Mucosa of descending colon (tissue), 3 donors: Measurements from ENCODE around the gene AKAP11. TPM values are rescaled to one million over a fixed set of nuclear protein-coding genes. Genes with fewer than 3 reads are reported as not detected.

Experiments
- ATAC-seq: fragments of 200-7000 bp; cut with Tn5 transposase; one replicate; pipeline ENCODE4 v1.9.1; 2020; ENCODE audit warnings: mild to moderate bottlenecking, moderate library complexity
- DNase-seq, 3 donors: peaks; one replicate each; pipeline ENCODE4 v3.0.0-alpha.2; 2020
- H3K36me3 ChIP-seq: fragments of 200-600 bp; one replicate; pipeline ENCODE4 v1.8.0; 2021; ENCODE audit warnings: low read depth, mild to moderate bottlenecking
- H3K4me1 ChIP-seq: fragments of 200-600 bp; one replicate; pipeline ENCODE4 v1.8.0; 2021; ENCODE audit warnings: low read depth, mild to moderate bottlenecking
- H3K4me3 ChIP-seq: fragments of 200-600 bp; one replicate; pipeline ENCODE4 v1.8.0; 2021; ENCODE audit warnings: mild to moderate bottlenecking
- H3K9me3 ChIP-seq: fragments of 200-600 bp; one replicate; pipeline ENCODE4 v1.8.0; 2021; ENCODE audit warnings: mild to moderate bottlenecking
- intact Hi-C, 2 donors: fragments of 100-400 bp; cut with DNase I in 1 of 2; cut with micrococcal nuclease in 1 of 2; formaldehyde crosslinking; loops; one replicate each; pipeline versions ENCODE4 v1.11.0 to v1.11.1; 2022; cut with DNase I, micrococcal nuclease
- total RNA-seq, 3 donors: library from RNA; stranded (reverse); fragmentation: NEBNext Ultra II Directional in 2 of 3; extraction: Animal tissue kit (Norgen Biotek cat#: 25700) in 2 of 3; gene quantifications; one replicate each; pipeline versions ENCODE4 v1.2.1 to v1.2.4, GENCODE V29; 2021 to 2023
- TF ChIP-seq, protein P1 (sequence below): fragments of 200-600 bp; IDR thresholded peaks from one replicate; pipeline ENCODE4 v1.8.0; 2022; ENCODE audit warnings: antibody characterized with exemption, mild to moderate bottlenecking
- donor health status: DM: no; HTN: no; CAD: no; lungs with moderate emphysema.
- donor health status: DM: no; HTN: no; CAD: no.
- donor health status: DM: no; HTN: yes; CAD: no.

AKAP11 gene
- total RNA-seq, 3 donors from 2014 or later: 20.6 to 55.2 (median 26.1) TPM

DNA sequence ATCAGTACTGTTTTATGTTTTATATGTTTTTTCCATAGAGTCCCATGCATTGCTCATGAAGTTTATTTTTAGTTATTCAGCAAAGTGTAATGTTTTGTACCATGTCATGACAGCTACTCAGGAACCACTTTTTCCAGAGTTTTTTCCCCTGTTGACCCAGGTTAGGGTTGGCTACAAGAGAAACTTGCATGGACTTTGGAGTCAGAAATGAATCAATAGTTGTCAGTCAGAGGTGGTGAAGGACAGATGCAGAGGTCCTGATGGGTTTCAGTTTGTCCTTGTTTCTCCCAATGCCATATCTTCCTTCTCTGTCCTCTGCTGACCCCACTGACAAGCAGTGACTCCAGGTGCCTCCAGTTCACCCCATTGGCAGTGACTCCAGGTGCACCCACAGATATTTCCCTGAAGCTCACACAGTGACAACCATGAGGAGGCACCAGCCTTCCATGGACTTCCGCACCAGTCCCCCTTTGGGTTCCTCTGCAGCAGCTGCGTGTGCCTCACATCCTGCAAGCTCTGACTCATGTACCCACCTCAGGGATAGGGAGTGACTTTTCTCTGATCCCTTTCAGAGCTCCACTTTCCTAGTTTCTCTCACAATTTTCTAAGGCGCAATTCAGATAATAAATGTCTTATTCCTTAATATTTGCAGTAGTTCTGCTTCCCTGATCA is 92.1 kb downstream of the AKAP11 start:
- no peaks in the 10 kb centered on the region for H3K9me3 ChIP-seq
- TF ChIP-seq, protein P1, sequence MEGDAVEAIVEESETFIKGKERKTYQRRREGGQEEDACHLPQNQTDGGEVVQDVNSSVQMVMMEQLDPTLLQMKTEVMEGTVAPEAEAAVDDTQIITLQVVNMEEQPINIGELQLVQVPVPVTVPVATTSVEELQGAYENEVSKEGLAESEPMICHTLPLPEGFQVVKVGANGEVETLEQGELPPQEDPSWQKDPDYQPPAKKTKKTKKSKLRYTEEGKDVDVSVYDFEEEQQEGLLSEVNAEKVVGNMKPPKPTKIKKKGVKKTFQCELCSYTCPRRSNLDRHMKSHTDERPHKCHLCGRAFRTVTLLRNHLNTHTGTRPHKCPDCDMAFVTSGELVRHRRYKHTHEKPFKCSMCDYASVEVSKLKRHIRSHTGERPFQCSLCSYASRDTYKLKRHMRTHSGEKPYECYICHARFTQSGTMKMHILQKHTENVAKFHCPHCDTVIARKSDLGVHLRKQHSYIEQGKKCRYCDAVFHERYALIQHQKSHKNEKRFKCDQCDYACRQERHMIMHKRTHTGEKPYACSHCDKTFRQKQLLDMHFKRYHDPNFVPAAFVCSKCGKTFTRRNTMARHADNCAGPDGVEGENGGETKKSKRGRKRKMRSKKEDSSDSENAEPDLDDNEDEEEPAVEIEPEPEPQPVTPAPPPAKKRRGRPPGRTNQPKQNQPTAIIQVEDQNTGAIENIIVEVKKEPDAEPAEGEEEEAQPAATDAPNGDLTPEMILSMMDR: no peak
- DNase-seq: no peak
- no peak overlapping the region for H3K4me3 ChIP-seq
- peak; percentile 20 for ATAC-seq
- intact Hi-C loops: no loop called here
- no peaks in the 10 kb centered on the region for H3K4me1 ChIP-seq
- no peaks in the 10 kb centered on the region for H3K36me3 ChIP-seq

DNA sequence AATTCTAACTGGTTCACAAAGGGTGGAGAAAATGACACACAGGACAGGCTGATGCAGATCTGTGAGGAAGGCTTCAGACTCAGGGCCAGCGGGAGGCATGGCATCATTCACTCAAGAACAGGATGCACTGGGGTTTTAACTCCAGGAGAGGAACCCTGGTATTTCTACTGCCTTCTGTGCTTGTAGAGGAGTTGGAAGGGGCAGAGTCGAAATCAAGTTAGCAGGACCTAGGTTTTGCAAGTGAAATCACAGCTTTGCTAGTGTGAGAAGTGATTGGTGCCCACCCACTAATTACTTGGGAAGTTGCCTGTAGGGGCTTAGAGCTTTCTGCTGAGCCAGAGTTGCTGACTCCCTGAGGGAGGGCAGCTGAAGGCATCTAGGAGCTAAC is 92.7 kb downstream of the AKAP11 start:
- DNase-seq: no peak
- Histone ChIP-seq H3K36me3 (no peaks in the 10 kb centered on the region), H3K4me3 (no peak overlapping the region), H3K9me3 (no peaks in the 10 kb centered on the region), H3K4me1 (no peaks in the 10 kb centered on the region)
- TF ChIP-seq, protein P1: no peak
- intact Hi-C loops: no loop called here
- ATAC-seq: no peak

DNA sequence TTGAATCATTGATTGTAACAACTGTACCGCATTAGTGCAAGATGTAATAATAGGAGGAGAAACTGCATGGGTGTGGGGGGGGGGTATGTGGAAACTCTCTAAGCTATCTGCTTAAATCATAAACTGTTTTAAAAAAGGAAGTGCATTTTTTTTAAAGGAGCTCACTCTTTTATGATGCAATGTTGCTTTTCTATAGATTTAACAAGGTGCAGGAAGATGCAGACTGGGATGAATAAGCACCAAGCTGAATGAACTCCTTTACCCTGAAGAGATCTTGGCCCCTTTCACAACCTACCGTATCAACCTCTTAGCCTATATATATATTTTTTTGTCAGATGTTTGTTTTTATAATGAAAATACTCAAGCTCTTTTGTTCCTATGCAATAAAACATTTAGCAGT is 95.9 kb downstream of the AKAP11 start:
- no peak for ATAC-seq
- TF ChIP-seq, protein P1: no peak
- H3K9me3 ChIP-seq: no peaks in the 10 kb centered on the region

GRCh38 chr13:42369071-42369797 is 97.3 kb downstream of the AKAP11 start:
- Histone ChIP-seq H3K36me3 (no peaks in the 10 kb centered on the region), H3K9me3 (no peaks in the 10 kb centered on the region), H3K4me3 (no peak overlapping the region), H3K4me1 (no peaks in the 10 kb centered on the region)
- TF ChIP-seq, protein P1: no peak
- intact Hi-C loops: no loop called here
- ATAC-seq (no peak), DNase-seq (no peak)

More for the DNA sequence above, 95.9 kb downstream of the AKAP11 start:
- Histone ChIP-seq H3K4me3 (no peak overlapping the region), H3K36me3 (no peaks in the 10 kb centered on the region), H3K4me1 (no peaks in the 10 kb centered on the region)
- intact Hi-C loops: no loop called here
- DNase-seq: no peak

- no peak for ATAC-seq
- no peaks in the 10 kb centered on the region for H3K36me3 ChIP-seq
- no peak overlapping the region for H3K4me3 ChIP-seq
- no peak for DNase-seq
- no peaks in the 10 kb centered on the region for H3K9me3 ChIP-seq
- no peaks in the 10 kb centered on the region for H3K4me1 ChIP-seq
- intact Hi-C loops: no loop called here
- TF ChIP-seq, protein P1: no peak
These were observed 98.3 kb downstream of the AKAP11 start for GRCh38 chr13:42370229-42370628.

Other genes starting within 250 kb of the AKAP11 start
- 10 to 100 TPM; 18.8 to 27.0 (median 26.3) TPM for gene DGKH, start 223.5 kb upstream of the AKAP11 start, total RNA-seq